ENCODE data around the gene OR2M7. TPM values are rescaled to one million over a fixed set of nuclear protein-coding genes. Genes with fewer than 3 reads are reported as not detected.
"Not testable (repeated sequence)": the region's sequence is repeated elsewhere in the genome, so short reads cannot be mapped to it uniquely, and the experiment has no call there.

Gene OR2M7
- total and polyA plus RNA-seq, 7 experiments from 2014 or later, result not detected

GRCh38 chr1:248343451-248343850 is 19.1 kb upstream of the OR2M7 start:
- no peak for DNase-seq
- no peaks in the 10 kb centered on the region for H3K9me3 Mint-ChIP-seq
- no peaks in the 10 kb centered on the region for H3K9me3 ChIP-seq (ENCODE audit: control insufficient read depth in 2 of 3, low read length in 3 of 3)
- no peak overlapping the region for H3K4me3 Mint-ChIP-seq
- no peak overlapping the region for H3K27ac ChIP-seq (ENCODE audit: low read depth, low read length)
- H3K36me3 ChIP-seq (ENCODE audit: control insufficient read depth in 2 of 3, insufficient read depth in 3 of 3, low read length in 3 of 3), result no peaks in the 10 kb centered on the region
- CTCF ChIA-PET, result no interaction called here
- intact Hi-C loops (cut with micrococcal nuclease), result no loop called here
- H3K27me3 ChIP-seq (ENCODE audit: control insufficient read depth in 2 of 2, insufficient read depth in 2 of 2, low read length in 2 of 2), result no peaks in the 10 kb centered on the region
- H3K4me1 ChIP-seq (ENCODE audit: control insufficient read depth in 2 of 2, insufficient read depth in 2 of 2, low read length in 2 of 2), result no peaks in the 10 kb centered on the region
- peaks cover 0 to 17% (median 6%) of the 10 kb centered on the region in 5 donors for H3K27me3 Mint-ChIP-seq
- no peak overlapping the region for H3K4me3 ChIP-seq (ENCODE audit: low read length)
- H3K4me1 Mint-ChIP-seq, result no peaks in the 10 kb centered on the region
- POLR2A ChIA-PET, result no interaction called here
- H3K27ac Mint-ChIP-seq, result no peak overlapping the region
- ATAC-seq, result no peak
- H3K36me3 Mint-ChIP-seq, result no peaks in the 10 kb centered on the region

GRCh38 chr1:248316796-248317195 is 7.6 kb downstream of the OR2M7 start:
- ATAC-seq (no peak), DNase-seq (no peak)
- H3K4me3 Mint-ChIP-seq, result no peak overlapping the region
- H3K36me3 ChIP-seq (ENCODE audit: control insufficient read depth in 2 of 3, insufficient read depth in 3 of 3, low read length in 3 of 3), result no peaks in the 10 kb centered on the region
- peaks cover 10 to 42% (median 24%) of the 10 kb centered on the region in 11 donors for H3K9me3 Mint-ChIP-seq
- peaks cover 0 to 9% (median 4%) of the 10 kb centered on the region in 5 donors for H3K36me3 Mint-ChIP-seq
- H3K4me3 ChIP-seq (ENCODE audit: low read length), result no peak overlapping the region
- no peaks in the 10 kb centered on the region for H3K4me1 Mint-ChIP-seq
- H3K27ac ChIP-seq (ENCODE audit: low read depth, low read length), result no peak overlapping the region
- no peak overlapping the region for H3K27ac Mint-ChIP-seq
- H3K9me3 ChIP-seq (ENCODE audit: control insufficient read depth in 2 of 3, low read length in 3 of 3), result no peaks in the 10 kb centered on the region
- ChIA-PET CTCF (interaction anchor here (0.6 kb wide), 1 partner anchor 18 kb away, joined by 3 read pairs; no protein-coding TSS in a partner anchor), POLR2A (no interaction called here)
- intact Hi-C loops (cut with micrococcal nuclease), result no loop called here
- no peaks in the 10 kb centered on the region for H3K4me1 ChIP-seq (ENCODE audit: control insufficient read depth in 2 of 2, insufficient read depth in 2 of 2, low read length in 2 of 2)
- H3K27me3 Mint-ChIP-seq, result peaks cover 0 to 42% (median 34%) of the 10 kb centered on the region in 5 donors
- peaks cover 0 to 6% of the 10 kb centered on the region in 2 donors for H3K27me3 ChIP-seq (ENCODE audit: control insufficient read depth in 2 of 2, insufficient read depth in 2 of 2, low read length in 2 of 2)

GRCh38 chr1:248306740-248307139 is 17.6 kb downstream of the OR2M7 start:
- H3K27me3 ChIP-seq (ENCODE audit: control insufficient read depth in 2 of 2, insufficient read depth in 2 of 2, low read length in 2 of 2); H3K4me3 ChIP-seq (ENCODE audit: low read length); H3K36me3 Mint-ChIP-seq; H3K4me1 ChIP-seq (ENCODE audit: control insufficient read depth in 2 of 2, insufficient read depth in 2 of 2, low read length in 2 of 2); H3K9me3 ChIP-seq (ENCODE audit: control insufficient read depth in 2 of 3, low read length in 3 of 3); H3K36me3 ChIP-seq (ENCODE audit: control insufficient read depth in 2 of 3, insufficient read depth in 3 of 3, low read length in 3 of 3); CTCF ChIA-PET; H3K4me3 Mint-ChIP-seq; H3K27ac ChIP-seq (ENCODE audit: low read depth, low read length); H3K27ac Mint-ChIP-seq; POLR2A ChIA-PET; ATAC-seq; intact Hi-C loops (cut with micrococcal nuclease); DNase-seq; H3K4me1 Mint-ChIP-seq; H3K9me3 Mint-ChIP-seq: not testable (repeated sequence)
- peaks cover 0 to 11% (median 5%) of the 10 kb centered on the region in 5 donors for H3K27me3 Mint-ChIP-seq

GRCh38 chr1:248306103-248306502 is 18.3 kb downstream of the OR2M7 start:
- H3K27me3 ChIP-seq (ENCODE audit: control insufficient read depth in 2 of 2, insufficient read depth in 2 of 2, low read length in 2 of 2), result no peaks in the 10 kb centered on the region
- H3K4me3 Mint-ChIP-seq, result no peak overlapping the region
- H3K9me3 ChIP-seq (ENCODE audit: control insufficient read depth in 2 of 3, low read length in 3 of 3), result no peaks in the 10 kb centered on the region
- intact Hi-C loops (cut with micrococcal nuclease), result no loop called here
- H3K36me3 ChIP-seq (ENCODE audit: control insufficient read depth in 2 of 3, insufficient read depth in 3 of 3, low read length in 3 of 3), result no peaks in the 10 kb centered on the region
- no peak for ATAC-seq
- peaks cover 0 to 3% (median 0%) of the 10 kb centered on the region in 11 donors for H3K9me3 Mint-ChIP-seq
- H3K27me3 Mint-ChIP-seq, result peaks cover 0 to 14% (median 5%) of the 10 kb centered on the region in 5 donors
- no peak overlapping the region for H3K4me3 ChIP-seq (ENCODE audit: low read length)
- no peak for DNase-seq
- H3K4me1 ChIP-seq (ENCODE audit: control insufficient read depth in 2 of 2, insufficient read depth in 2 of 2, low read length in 2 of 2), result no peaks in the 10 kb centered on the region
- H3K4me1 Mint-ChIP-seq, result no peaks in the 10 kb centered on the region
- H3K27ac ChIP-seq (ENCODE audit: low read depth, low read length), result no peak overlapping the region
- H3K36me3 Mint-ChIP-seq, result no peaks in the 10 kb centered on the region
- no peak overlapping the region for H3K27ac Mint-ChIP-seq
- POLR2A ChIA-PET, result no interaction called here
- CTCF ChIA-PET, result no interaction called here

- DNase-seq; H3K36me3 Mint-ChIP-seq; H3K9me3 ChIP-seq (ENCODE audit: control insufficient read depth in 2 of 3, low read length in 3 of 3); H3K27ac ChIP-seq (ENCODE audit: low read depth, low read length); H3K27me3 ChIP-seq (ENCODE audit: control insufficient read depth in 2 of 2, insufficient read depth in 2 of 2, low read length in 2 of 2); H3K27ac Mint-ChIP-seq; H3K4me1 ChIP-seq (ENCODE audit: control insufficient read depth in 2 of 2, insufficient read depth in 2 of 2, low read length in 2 of 2); CTCF ChIA-PET; POLR2A ChIA-PET; H3K4me3 ChIP-seq (ENCODE audit: low read length); intact Hi-C loops (cut with micrococcal nuclease); H3K4me1 Mint-ChIP-seq; H3K4me3 Mint-ChIP-seq; H3K9me3 Mint-ChIP-seq; ATAC-seq; H3K36me3 ChIP-seq (ENCODE audit: control insufficient read depth in 2 of 3, insufficient read depth in 3 of 3, low read length in 3 of 3): not testable (repeated sequence)
- H3K27me3 Mint-ChIP-seq, result peaks cover 0 to 18% (median 5%) of the 10 kb centered on the region in 5 donors
These were observed 18.7 kb downstream of the OR2M7 start for GRCh38 chr1:248305672-248306071.

GRCh38 chr1:248303324-248303723 is 21.0 kb downstream of the OR2M7 start, which contains the start of gene OR2T12:
TSS of gene OR2T12 (minus strand) at chr1:248303424. CDS start at chr1:248295578, 7,846 bp downstream.
- CTCF ChIA-PET, result no interaction called here
- Histone ChIP-seq H3K4me1 (ENCODE audit: control insufficient read depth in 2 of 2, insufficient read depth in 2 of 2, low read length in 2 of 2) (no peaks in the 10 kb centered on the region), H3K27me3 (ENCODE audit: control insufficient read depth in 2 of 2, insufficient read depth in 2 of 2, low read length in 2 of 2) (no peaks in the 10 kb centered on the region), H3K4me3 (ENCODE audit: low read length) (no peak within 1 kb of the TSS), H3K27ac (ENCODE audit: low read depth, low read length) (no peak within 1 kb of the TSS), H3K9me3 (ENCODE audit: control insufficient read depth in 2 of 3, low read length in 3 of 3) (no peaks in the 10 kb centered on the region), H3K36me3 (ENCODE audit: control insufficient read depth in 2 of 3, insufficient read depth in 3 of 3, low read length in 3 of 3) (no peaks in the 10 kb centered on the region)
- ATAC-seq (no peak), DNase-seq (no peak)
- Mint-ChIP-seq H3K9me3 (peaks cover 0 to 7% (median 0%) of the 10 kb centered on the region in 11 donors), H3K36me3 (no peaks in the 10 kb centered on the region), H3K27me3 (peaks cover 0 to 15% (median 6%) of the 10 kb centered on the region in 5 donors), H3K27ac (no peak within 1 kb of the TSS), H3K4me1 (no peaks in the 10 kb centered on the region), H3K4me3 (no peak within 1 kb of the TSS)
- POLR2A ChIA-PET, result no interaction called here
- intact Hi-C loops (cut with micrococcal nuclease), result no loop called here

- Mint-ChIP-seq H3K4me1 (no peaks in the 10 kb centered on the region), H3K27ac (no peak overlapping the region), H3K27me3 (peaks cover 0 to 14% (median 4%) of the 10 kb centered on the region in 5 donors), H3K36me3 (no peaks in the 10 kb centered on the region), H3K4me3 (no peak overlapping the region), H3K9me3 (peaks cover 0 to 7% (median 0%) of the 10 kb centered on the region in 11 donors)
- ATAC-seq (peak; percentile 29), DNase-seq (no peak)
- Histone ChIP-seq H3K36me3 (ENCODE audit: control insufficient read depth in 2 of 3, insufficient read depth in 3 of 3, low read length in 3 of 3) (no peaks in the 10 kb centered on the region), H3K27me3 (ENCODE audit: control insufficient read depth in 2 of 2, insufficient read depth in 2 of 2, low read length in 2 of 2) (no peaks in the 10 kb centered on the region), H3K9me3 (ENCODE audit: control insufficient read depth in 2 of 3, low read length in 3 of 3) (no peaks in the 10 kb centered on the region), H3K4me3 (ENCODE audit: low read length) (no peak overlapping the region), H3K4me1 (ENCODE audit: control insufficient read depth in 2 of 2, insufficient read depth in 2 of 2, low read length in 2 of 2) (no peaks in the 10 kb centered on the region), H3K27ac (ENCODE audit: low read depth, low read length) (no peak overlapping the region)
- POLR2A ChIA-PET, result no interaction called here
- CTCF ChIA-PET, result no interaction called here
- intact Hi-C loops (cut with micrococcal nuclease), result no loop called here
These were observed 36.0 kb downstream of the OR2M7 start for GRCh38 chr1:248288391-248288790.

All from naive thymus-derived CD4-positive, alpha-beta T cell (primary cell).